Fibroblast of lung (primary cell): ENCODE data around the gene CCDC148. TPM values are rescaled to one million over a fixed set of nuclear protein-coding genes. Genes with fewer than 3 reads are reported as not detected.

Experiments
- DNase-seq, 2 donors: peaks; one replicate each; pipeline versions ENCODE4 v3.0.0 to v3.0.0-alpha.2; 2010; ENCODE audit warnings: low read depth in 2 of 2
- H2AFZ ChIP-seq: 2 replicates; pipeline ENCODE4 v1.5.1; 2012; ENCODE audit warnings: low read length, control low read depth, inconsistent platforms
- H3K27ac ChIP-seq: 2 replicates; pipeline ENCODE4 v1.5.1; 2011; ENCODE audit warnings: low read length, control low read depth; ENCODE audit not compliant: insufficient read depth
- H3K27me3 ChIP-seq: 2 replicates; pipeline ENCODE4 v1.5.1; 2011; ENCODE audit warnings: mild to moderate bottlenecking, low read length; ENCODE audit not compliant: control insufficient read depth, insufficient read depth
- H3K36me3 ChIP-seq: 2 replicates; pipeline ENCODE4 v1.5.1; 2011; ENCODE audit warnings: low read length; ENCODE audit not compliant: control insufficient read depth, insufficient read depth
- H3K4me1 ChIP-seq: 2 replicates; pipeline ENCODE4 v1.5.1; 2011; ENCODE audit warnings: low read length; ENCODE audit not compliant: control insufficient read depth, insufficient read depth; ENCODE audit errors: extremely low read depth
- H3K4me2 ChIP-seq: 2 replicates; pipeline ENCODE4 v1.5.1; 2011; ENCODE audit warnings: low read length, control low read depth; ENCODE audit not compliant: insufficient read depth; ENCODE audit errors: extremely low read depth
- H3K4me3 ChIP-seq, 4 experiments: fragments of 200-600 bp in 1 of 4; sonication (generic) in 1 of 4; replicated peaks in 1 of 4; 2 replicates each; pipeline ENCODE4 v1.5.1; 2011 to 2016; ENCODE audit warnings: low read length in 4 of 4, low read depth in 3 of 4, mild to moderate bottlenecking in 3 of 4, control low read depth in 2 of 4, inconsistent platforms in 1 of 4, mixed read lengths in 1 of 4; ENCODE audit not compliant: insufficient read depth in 1 of 4; ENCODE audit errors: control extremely low read depth in 1 of 4
- H3K79me2 ChIP-seq: 2 replicates; pipeline ENCODE4 v1.5.1; 2012; ENCODE audit warnings: mild to moderate bottlenecking, low read length, inconsistent platforms; ENCODE audit not compliant: control insufficient read depth, insufficient read depth
- H3K9ac ChIP-seq: 2 replicates; pipeline ENCODE4 v1.5.1; 2011; ENCODE audit warnings: mild to moderate bottlenecking, low read length, control low read depth; ENCODE audit not compliant: insufficient read depth
- H3K9me3 ChIP-seq: 2 replicates; pipeline ENCODE4 v1.5.1; 2012; ENCODE audit warnings: low read depth, low read length; ENCODE audit not compliant: control insufficient read depth, insufficient read depth
- H4K20me1 ChIP-seq: 2 replicates; pipeline ENCODE4 v1.5.1; 2011; ENCODE audit warnings: low read length; ENCODE audit not compliant: control insufficient read depth, insufficient read depth; ENCODE audit errors: extremely low read depth
- CTCF ChIP-seq, 2 donors: IDR thresholded peaks in 1 of 2; conservative IDR thresholded peaks in 1 of 2; 1 replicate in 1 of 2; 2 replicates in 1 of 2; pipeline ENCODE4 v1.5.1; 2011 to 2012; ENCODE audit warnings: low read length in 2 of 2, control low read depth in 1 of 2, inconsistent platforms in 1 of 2, low read depth in 1 of 2, mild to moderate bottlenecking in 1 of 2
- EZH2 ChIP-seq: IDR thresholded peaks from 2 replicates; pipeline ENCODE4 v1.5.1; 2012; ENCODE audit warnings: low read length, control low read depth, mild to moderate bottlenecking; ENCODE audit errors: missing control alignments
- polyA plus RNA-seq, 2 donors: library from polyadenylated mRNA; depleted of rRNA in 1 of 2; stranded (reverse) in 1 of 2; unstranded in 1 of 2; fragments of >200 nt; gene quantifications; 2 replicates each; pipeline ENCODE4 v1.2.1, GENCODE V29; 2011 to 2012; ENCODE audit warnings: missing spikeins in 1 of 2
- total RNA-seq: library from RNA; depleted of rRNA; stranded (reverse); fragments of >200 nt; gene quantifications from 2 replicates; pipeline ENCODE4 v1.2.1, GENCODE V29; 2014

Gene CCDC148
- total and polyA plus RNA-seq, 2 donors (not counting 1 experiment from before 2014, with no cell fraction given) = 1.2 TPM

GRCh38 chr2:158213773-158214172 lies 242.8 kb downstream of the CCDC148 start:
- TF ChIP-seq CTCF (conservative IDR thresholded peaks at IDR 0.05 in 1 of 2, IDR thresholded peaks at IDR 0.05 in 1 of 2; ENCODE audit: low read depth in 1 of 2, low read length in 2 of 2) (no peak), EZH2 (no peak)
- no peak overlapping the region for H3K4me3 ChIP-seq
- no peaks in the 10 kb centered on the region for H3K27me3 ChIP-seq
- no peaks in the 10 kb centered on the region for H3K4me1 ChIP-seq
- DNase-seq = no peak
- H4K20me1 ChIP-seq = no peaks in the 10 kb centered on the region
- no peaks in the 10 kb centered on the region for H3K79me2 ChIP-seq
- no peaks in the 10 kb centered on the region for H3K36me3 ChIP-seq
- no peak overlapping the region for H3K4me2 ChIP-seq
- H2AFZ ChIP-seq = no peak overlapping the region
- H3K9me3 ChIP-seq = no peaks in the 10 kb centered on the region
- H3K9ac ChIP-seq = no peak overlapping the region
- no peak overlapping the region for H3K27ac ChIP-seq

GRCh38 chr2:158212301-158212700 lies 244.3 kb downstream of the CCDC148 start:
- H3K27me3 ChIP-seq = no peaks in the 10 kb centered on the region
- no peak for DNase-seq

GRCh38 chr2:158211502-158211901 lies 245.1 kb downstream of the CCDC148 start:
- H2AFZ ChIP-seq = no peak overlapping the region
- no peaks in the 10 kb centered on the region for H3K27me3 ChIP-seq
- no peak overlapping the region for H3K27ac ChIP-seq
- H3K4me1 ChIP-seq = no peaks in the 10 kb centered on the region
- no peaks in the 10 kb centered on the region for H3K36me3 ChIP-seq
- no peak overlapping the region for H3K4me2 ChIP-seq
- no peak overlapping the region for H3K9ac ChIP-seq
- TF ChIP-seq CTCF (conservative IDR thresholded peaks at IDR 0.05 in 1 of 2, IDR thresholded peaks at IDR 0.05 in 1 of 2; ENCODE audit: low read depth in 1 of 2, low read length in 2 of 2) = no peak
- no peak for TF ChIP-seq EZH2
- DNase-seq = peak; percentile 20 to 59
- no peak overlapping the region for H3K4me3 ChIP-seq
- no peaks in the 10 kb centered on the region for H3K79me2 ChIP-seq
- no peaks in the 10 kb centered on the region for H3K9me3 ChIP-seq
- H4K20me1 ChIP-seq = no peaks in the 10 kb centered on the region

More at GRCh38 chr2:158212301-158212700, 244.3 kb downstream of the CCDC148 start:
- Histone ChIP-seq H3K36me3 (no peaks in the 10 kb centered on the region), H3K79me2 (no peaks in the 10 kb centered on the region), H3K9me3 (no peaks in the 10 kb centered on the region), H3K9ac (no peak overlapping the region), H3K27ac (no peak overlapping the region), H3K4me1 (no peaks in the 10 kb centered on the region), H4K20me1 (no peaks in the 10 kb centered on the region), H3K4me3 (no peak overlapping the region), H3K4me2 (no peak overlapping the region), H2AFZ (no peak overlapping the region)
- TF ChIP-seq EZH2 (no peak), CTCF (conservative IDR thresholded peaks at IDR 0.05 in 1 of 2, IDR thresholded peaks at IDR 0.05 in 1 of 2; ENCODE audit: low read depth in 1 of 2, low read length in 2 of 2) (no peak)
